Left ventricle myocardium inferior (tissue), 1 donor: ENCODE measurements around the gene CFAP92. TPM values are rescaled to one million over a fixed set of nuclear protein-coding genes. Genes with fewer than 3 reads are reported as not detected.
A peak's percentile ranks its signal among the peaks of the same experiment; 100 is the strongest.

Source experiments
- DNase-seq: peaks from one replicate; pipeline ENCODE4 v3.0.0-alpha.2; 2020
- H3K27ac ChIP-seq: fragments of 200-600 bp; replicated peaks from 2 replicates; pipeline ENCODE4 v1.8.0; 2021
- H3K27me3 ChIP-seq: fragments of 200-600 bp; 2 replicates; pipeline ENCODE4 v1.8.0; 2021; ENCODE audit warnings: low read depth
- H3K36me3 ChIP-seq: fragments of 200-600 bp; 2 replicates; pipeline ENCODE4 v1.8.0; 2021
- H3K4me1 ChIP-seq: fragments of 200-600 bp; 2 replicates; pipeline ENCODE4 v1.8.0; 2021
- H3K4me3 ChIP-seq: fragments of 200-600 bp; 2 replicates; pipeline ENCODE4 v1.8.0; 2021; ENCODE audit warnings: mild to moderate bottlenecking, moderate library complexity
- H3K9me3 ChIP-seq: fragments of 200-600 bp; replicated peaks from 2 replicates; pipeline ENCODE4 v1.8.0; 2021
- intact Hi-C: fragments of 100-400 bp; cut with micrococcal nuclease; formaldehyde crosslinking; loops from one replicate; pipeline ENCODE4 v1.11.0; 2022
- total RNA-seq: library from RNA; stranded (reverse); fragmentation: NEBNext Ultra II Directional; extraction: Animal tissue kit (Norgen Biotek cat#: 25700); gene quantifications from one replicate; pipeline ENCODE4 v1.2.1, GENCODE V29; 2021
- TF ChIP-seq, protein P1 (sequence below): fragments of 200-600 bp; IDR thresholded peaks from 2 replicates; pipeline ENCODE4 v1.8.0; 2021; ENCODE audit warnings: antibody characterized with exemption, mild to moderate bottlenecking, borderline replicate concordance
- donor health status: DM: no; HTN: yes; CAD: no; lungs with severe emphysema.

Gene CFAP92
- total RNA-seq, 1 donor from 2014 or later = 0.25 TPM

DNA sequence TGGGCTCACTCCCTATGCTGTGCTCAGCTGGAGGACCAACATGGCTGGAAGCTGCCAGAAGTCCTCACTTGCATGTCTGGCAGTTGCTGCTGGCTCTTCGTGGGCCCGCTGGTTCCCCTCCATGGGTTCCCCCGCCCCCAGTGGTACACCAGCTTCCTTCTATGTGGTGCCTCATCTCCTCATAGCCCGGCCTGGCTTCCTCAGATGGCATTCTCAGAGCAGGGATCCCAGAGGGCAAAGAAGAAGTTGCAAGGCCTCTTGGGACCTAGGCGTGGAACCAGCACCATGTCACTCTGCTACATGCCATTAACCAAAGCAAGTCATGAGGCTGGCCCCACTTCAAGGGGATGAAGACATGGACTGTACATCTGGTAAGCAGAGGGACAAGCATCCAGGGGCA, 2.9 kb upstream of the CFAP92 start:
- H3K9me3 ChIP-seq = no peaks in the 10 kb centered on the region
- H3K27me3 ChIP-seq = peaks cover 12% of the 10 kb centered on the region
- H3K36me3 ChIP-seq = no peaks in the 10 kb centered on the region
- H3K4me1 ChIP-seq = peaks cover 29% of the 10 kb centered on the region
- intact Hi-C loops = no loop called here
- H3K4me3 ChIP-seq = no peak overlapping the region
- TF ChIP-seq, protein P1, sequence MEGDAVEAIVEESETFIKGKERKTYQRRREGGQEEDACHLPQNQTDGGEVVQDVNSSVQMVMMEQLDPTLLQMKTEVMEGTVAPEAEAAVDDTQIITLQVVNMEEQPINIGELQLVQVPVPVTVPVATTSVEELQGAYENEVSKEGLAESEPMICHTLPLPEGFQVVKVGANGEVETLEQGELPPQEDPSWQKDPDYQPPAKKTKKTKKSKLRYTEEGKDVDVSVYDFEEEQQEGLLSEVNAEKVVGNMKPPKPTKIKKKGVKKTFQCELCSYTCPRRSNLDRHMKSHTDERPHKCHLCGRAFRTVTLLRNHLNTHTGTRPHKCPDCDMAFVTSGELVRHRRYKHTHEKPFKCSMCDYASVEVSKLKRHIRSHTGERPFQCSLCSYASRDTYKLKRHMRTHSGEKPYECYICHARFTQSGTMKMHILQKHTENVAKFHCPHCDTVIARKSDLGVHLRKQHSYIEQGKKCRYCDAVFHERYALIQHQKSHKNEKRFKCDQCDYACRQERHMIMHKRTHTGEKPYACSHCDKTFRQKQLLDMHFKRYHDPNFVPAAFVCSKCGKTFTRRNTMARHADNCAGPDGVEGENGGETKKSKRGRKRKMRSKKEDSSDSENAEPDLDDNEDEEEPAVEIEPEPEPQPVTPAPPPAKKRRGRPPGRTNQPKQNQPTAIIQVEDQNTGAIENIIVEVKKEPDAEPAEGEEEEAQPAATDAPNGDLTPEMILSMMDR = no peak
- DNase-seq = no peak
- H3K27ac ChIP-seq = no peak overlapping the region

DNA sequence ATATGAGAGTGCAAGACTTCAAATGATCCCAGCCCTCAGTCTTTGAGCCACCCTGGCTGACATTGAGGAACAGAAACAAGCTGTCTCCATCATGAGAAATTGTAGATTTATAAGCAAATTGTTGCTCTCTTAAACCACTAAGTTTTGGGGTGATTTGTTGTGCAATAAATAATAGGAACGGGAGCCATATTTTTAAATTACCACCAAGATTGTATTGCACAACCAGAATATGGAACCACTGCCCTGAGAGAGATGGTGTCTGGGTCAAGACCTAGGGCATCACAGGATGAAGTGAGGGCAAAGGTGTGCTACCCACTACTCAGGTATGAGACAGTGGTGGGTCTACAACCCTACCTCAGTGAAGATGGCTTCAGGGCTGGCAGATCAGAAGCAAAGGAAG, 2.3 kb upstream of the CFAP92 start:
- Histone ChIP-seq H3K9me3 (no peaks in the 10 kb centered on the region), H3K36me3 (no peaks in the 10 kb centered on the region), H3K27ac (no peak overlapping the region), H3K4me3 (no peak overlapping the region), H3K4me1 (peaks cover 24% of the 10 kb centered on the region), H3K27me3 (peaks cover 7% of the 10 kb centered on the region)
- intact Hi-C loops = no loop called here
- DNase-seq = no peak
- TF ChIP-seq, protein P1 = no peak

DNA sequence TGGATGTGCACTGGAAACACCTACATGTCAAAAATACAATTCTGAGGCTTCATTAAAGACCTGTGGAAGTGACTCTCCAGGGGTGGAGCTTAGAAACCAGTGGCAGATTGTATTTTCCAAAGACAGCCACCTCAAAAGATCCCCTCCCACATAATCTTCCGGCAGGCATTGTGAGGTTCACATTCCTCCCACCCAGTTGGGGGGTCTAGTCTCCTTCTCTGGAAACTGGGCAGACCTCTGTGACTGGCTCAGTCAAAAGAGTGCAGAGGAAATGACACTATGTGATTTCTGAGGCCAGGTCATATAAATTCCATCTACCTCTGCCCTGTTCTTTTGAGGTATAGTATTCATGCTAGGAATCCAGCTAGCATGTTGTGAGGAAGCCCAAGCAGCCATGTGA, 1.9 kb upstream of the CFAP92 start:
- TF ChIP-seq, protein P1 = no peak
- Histone ChIP-seq H3K27ac (no peak overlapping the region), H3K4me1 (peaks cover 20% of the 10 kb centered on the region), H3K27me3 (peaks cover 2% of the 10 kb centered on the region), H3K36me3 (no peaks in the 10 kb centered on the region), H3K4me3 (no peak overlapping the region), H3K9me3 (no peaks in the 10 kb centered on the region)
- DNase-seq = no peak
- intact Hi-C loops = no loop called here

DNA sequence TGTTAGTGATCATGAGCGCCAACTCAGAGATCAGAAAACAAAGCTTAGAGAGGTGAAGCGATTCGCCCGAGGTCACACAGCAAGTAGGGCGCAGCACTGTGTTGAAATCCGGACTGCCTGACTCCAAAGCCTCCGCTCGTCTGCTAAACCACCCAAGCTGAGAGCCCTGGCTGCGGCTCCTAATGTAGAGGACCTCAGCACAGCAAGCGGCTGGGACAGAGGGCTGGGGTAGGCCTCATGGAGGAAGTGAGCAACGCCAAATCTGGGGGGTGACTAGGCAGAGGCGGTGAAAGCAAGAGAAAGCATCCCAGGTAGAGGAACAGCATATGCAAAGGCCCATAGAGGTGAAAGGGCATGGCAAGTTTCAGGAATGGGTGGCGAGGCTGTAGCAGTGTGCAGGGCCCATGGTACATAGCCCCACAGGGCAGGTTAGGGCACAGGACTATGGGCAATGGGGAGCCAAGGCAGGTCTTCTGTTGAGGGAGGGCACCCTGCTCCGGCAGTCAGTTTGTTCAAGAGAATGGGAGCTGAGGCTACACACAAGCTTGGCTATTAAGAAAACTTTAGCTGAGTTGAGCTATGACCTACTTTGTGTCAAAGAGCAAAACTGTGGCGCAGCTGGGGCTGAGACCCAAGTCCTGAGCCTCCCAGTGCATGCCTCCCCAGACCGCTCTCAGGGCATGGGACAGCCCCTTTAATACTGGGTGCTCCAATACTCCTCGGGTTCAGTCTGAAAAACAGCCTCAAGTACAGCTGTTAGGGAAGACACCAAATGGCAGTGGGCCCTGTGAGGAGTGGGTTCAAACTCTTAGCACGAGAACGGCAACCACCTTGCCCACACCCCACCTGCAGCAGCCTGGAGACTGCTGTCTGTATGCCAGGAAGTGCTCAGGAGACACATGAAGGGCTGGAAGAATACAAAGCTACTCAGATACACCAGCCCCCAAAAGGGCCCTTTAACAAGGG, 988 bp upstream of the CFAP92 start:
- TF ChIP-seq, protein P1 = no peak
- Histone ChIP-seq H3K9me3 (no peaks in the 10 kb centered on the region), H3K36me3 (no peaks in the 10 kb centered on the region), H3K27me3 (no peaks in the 10 kb centered on the region), H3K27ac (no peak overlapping the region), H3K4me1 (peaks cover 17% of the 10 kb centered on the region), H3K4me3 (peak overlapping the region; percentile 70)
- no peak for DNase-seq
- intact Hi-C loops = no loop called here

DNA sequence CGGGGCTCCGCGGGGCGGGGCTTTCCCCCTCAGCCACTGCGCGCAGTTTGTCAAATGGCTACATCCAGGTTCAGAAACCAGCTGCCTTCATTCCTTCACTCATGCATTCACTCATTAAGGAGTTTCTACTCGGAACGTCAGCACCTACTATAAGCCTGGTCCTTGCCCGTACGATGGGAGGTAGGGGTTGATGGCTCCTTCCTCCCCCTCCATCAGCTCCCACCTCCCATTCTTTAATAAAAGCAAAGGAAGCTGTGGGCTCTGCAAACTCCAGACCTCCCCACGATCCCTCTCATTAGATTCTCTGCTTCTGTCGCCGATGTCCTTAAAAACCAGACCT, 267 bp upstream of the CFAP92 start:
- Histone ChIP-seq H3K27me3 (no peaks in the 10 kb centered on the region), H3K4me3 (peak overlapping the region; percentile 70), H3K36me3 (no peaks in the 10 kb centered on the region), H3K27ac (no peak overlapping the region), H3K4me1 (peaks cover 17% of the 10 kb centered on the region), H3K9me3 (no peaks in the 10 kb centered on the region)
- DNase-seq = no peak
- TF ChIP-seq, protein P1 = no peak
- intact Hi-C loops = no loop called here
